ENCODE results near the gene P2RX6.
"Not testable (repeated sequence)": the region's sequence is repeated elsewhere in the genome, so short reads cannot be mapped to it uniquely, and the experiment has no call there.

The P2RX6 gene

GRCh38 chr22:21034989-21035388 lies 20.0 kb downstream of the P2RX6 start:
- FAIRE-seq: no peak

- no peak for FAIRE-seq
These were observed 23.4 kb downstream of the P2RX6 start for GRCh38 chr22:21038405-21038804.

DNA sequence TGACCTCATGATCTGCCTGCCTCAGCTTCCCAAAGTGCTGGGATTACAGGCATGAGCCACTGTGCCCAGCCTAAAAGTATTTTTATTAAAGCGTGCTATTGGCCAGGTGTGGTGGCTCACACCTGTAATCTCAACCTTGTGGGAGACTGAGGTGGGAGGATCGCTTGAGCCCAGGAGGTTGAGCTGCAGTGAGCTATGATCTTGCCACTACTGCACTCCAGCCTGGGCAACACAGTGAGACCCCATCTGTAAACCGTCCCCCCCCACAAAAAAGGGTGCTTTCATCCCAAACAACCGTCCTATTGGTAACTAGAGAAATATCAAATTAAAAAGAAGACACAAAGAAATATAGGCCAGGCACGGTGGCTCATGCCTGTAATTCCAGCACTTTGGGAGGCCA lies 24.2 kb downstream of the P2RX6 start:
- FAIRE-seq: not testable (repeated sequence)

DNA sequence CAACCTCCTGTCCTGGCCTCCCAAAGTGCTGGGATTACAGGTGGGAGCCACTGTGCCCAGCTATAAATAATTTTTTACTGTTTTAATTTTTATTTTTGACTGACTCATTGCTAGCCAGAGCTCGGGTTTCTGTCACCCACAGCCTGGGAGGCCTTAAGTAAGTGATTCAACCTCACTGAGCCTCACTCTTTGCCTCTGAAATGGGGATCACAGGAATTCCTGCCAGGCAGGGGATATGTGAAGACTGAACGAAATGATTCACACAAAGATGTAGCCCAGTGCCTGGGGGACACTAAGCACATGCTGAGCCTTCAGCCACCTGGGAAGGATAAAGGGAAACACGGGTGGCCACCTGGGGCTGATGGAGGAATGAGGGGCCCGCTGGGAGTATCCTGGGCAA lies 27.0 kb downstream of the P2RX6 start:
- FAIRE-seq: no peak

GRCh38 chr22:21042978-21043859 lies 28.3 kb downstream of the P2RX6 start:
- no peak for FAIRE-seq

- FAIRE-seq: no peak
These were observed 29.0 kb downstream of the P2RX6 start for GRCh38 chr22:21043860-21044535.

DNA sequence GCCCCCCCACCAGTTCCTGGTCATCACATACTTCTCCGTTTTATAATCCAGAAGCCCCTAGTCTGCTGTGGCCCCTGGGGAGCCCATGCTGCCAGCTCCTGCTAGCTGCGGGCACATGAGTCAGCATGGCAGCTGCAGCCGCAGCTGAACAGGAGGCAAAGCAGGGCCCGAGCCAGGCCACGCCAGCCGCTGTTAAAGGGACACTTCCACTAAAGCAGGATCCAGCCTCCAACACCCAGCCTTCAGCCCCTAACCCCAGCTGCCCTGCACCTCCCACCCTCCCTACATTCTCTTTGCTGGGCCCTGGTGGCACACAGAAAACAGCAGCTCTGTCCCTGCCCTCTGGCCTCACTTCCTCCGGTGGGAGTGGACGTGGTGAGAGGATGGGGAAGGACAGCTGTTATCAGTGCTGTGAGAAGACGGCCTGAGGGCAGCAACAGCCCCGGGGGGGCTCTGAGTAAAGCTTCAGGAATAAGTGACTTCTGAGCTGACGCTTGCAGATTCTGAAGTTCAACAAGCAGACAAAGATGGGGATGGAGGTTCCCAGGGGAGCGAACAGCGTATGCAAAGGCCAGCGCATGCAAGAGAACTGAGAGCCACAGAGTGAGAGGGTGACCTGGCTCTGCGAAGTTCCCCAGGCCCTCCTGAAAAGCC lies 30.1 kb downstream of the P2RX6 start:
- FAIRE-seq: no peak

GRCh38 chr22:21045585-21046294 lies 30.8 kb downstream of the P2RX6 start, which contains the start of gene LRRC74B:
TSS of gene LRRC74B (plus strand) at chr22:21045946. CDS start at chr22:21045987, 41 bp downstream.
- peak; percentile 70 for FAIRE-seq

DNA sequence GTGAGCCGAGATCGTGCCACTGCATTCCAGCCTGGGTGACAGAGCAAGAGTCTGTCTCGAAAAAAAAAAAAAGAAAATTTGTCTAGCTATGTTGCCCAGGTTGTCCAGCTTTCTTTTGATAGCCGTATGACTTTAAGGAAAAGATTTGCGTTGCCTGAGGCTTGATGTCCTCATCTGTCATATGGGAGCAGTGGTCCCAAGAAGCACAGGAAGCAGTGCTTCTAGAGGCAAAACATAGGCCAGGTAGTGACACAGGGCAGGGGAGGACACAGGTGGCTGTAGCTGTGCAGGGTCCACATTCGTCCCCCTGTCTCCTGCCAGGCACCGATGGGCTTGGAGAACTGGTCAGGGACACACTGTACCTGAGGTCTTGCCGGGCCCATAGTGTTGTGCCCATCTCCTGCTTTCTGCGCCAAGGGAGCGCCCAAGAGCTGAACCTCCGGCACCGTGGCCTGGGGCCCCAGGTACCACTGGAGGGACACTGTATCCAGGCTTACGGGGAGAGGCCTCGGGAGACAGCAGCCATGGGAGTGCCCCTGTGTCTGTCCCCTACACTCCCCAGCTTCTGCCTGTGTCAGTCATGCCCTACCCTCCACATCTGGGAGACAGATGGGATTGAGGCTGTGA lies 32.2 kb downstream of the P2RX6 start:
- no peak for FAIRE-seq

- FAIRE-seq: no peak
These were observed 32.8 kb downstream of the P2RX6 start for GRCh38 chr22:21047730-21048129.

- not testable (repeated sequence) for FAIRE-seq
These were observed 33.5 kb downstream of the P2RX6 start for GRCh38 chr22:21048448-21048847.

GRCh38 chr22:21048965-21049364 lies 34.0 kb downstream of the P2RX6 start:
- FAIRE-seq: not testable (repeated sequence)

- no peak for FAIRE-seq
These were observed 36.3 kb downstream of the P2RX6 start for GRCh38 chr22:21051145-21051830.

- no peak for FAIRE-seq
These were observed 37.0 kb downstream of the P2RX6 start for GRCh38 chr22:21051831-21052400.

DNA sequence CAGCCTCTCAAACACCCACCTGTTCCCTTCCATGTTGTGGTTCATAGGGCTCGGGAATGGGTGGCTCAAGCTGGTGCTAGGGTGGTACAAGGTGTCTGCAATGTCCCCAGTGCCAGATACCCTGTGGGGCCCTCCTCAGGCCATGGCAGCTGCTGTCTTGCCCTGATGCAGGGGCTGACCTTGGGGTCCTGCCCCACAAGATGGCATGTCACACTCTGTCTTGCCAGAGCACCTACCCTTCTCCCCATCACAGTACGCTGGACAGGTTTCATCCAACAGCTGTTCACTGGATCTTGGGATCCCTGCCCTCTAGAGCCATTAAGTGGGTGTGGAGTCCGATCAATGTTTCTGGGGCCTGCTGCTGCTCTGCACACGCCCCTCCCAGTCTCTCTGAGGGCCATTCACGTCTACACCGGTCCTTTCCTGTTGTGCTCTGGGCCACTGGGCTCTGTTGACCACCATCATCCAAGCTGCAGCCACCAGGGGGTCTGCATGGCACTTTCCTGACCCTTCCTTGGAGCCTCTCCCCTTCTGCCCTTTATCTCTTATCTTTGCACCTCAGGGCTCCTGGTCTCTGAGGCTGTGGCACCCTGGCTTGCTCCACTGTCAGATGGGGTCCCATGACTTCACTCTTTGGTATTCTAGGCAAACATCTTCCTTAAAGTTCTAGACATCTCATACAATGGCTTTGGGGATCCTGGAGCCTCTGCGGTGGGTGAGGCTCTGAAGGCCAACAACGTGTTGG lies 37.9 kb downstream of the P2RX6 start:
- no peak for FAIRE-seq

DNA sequence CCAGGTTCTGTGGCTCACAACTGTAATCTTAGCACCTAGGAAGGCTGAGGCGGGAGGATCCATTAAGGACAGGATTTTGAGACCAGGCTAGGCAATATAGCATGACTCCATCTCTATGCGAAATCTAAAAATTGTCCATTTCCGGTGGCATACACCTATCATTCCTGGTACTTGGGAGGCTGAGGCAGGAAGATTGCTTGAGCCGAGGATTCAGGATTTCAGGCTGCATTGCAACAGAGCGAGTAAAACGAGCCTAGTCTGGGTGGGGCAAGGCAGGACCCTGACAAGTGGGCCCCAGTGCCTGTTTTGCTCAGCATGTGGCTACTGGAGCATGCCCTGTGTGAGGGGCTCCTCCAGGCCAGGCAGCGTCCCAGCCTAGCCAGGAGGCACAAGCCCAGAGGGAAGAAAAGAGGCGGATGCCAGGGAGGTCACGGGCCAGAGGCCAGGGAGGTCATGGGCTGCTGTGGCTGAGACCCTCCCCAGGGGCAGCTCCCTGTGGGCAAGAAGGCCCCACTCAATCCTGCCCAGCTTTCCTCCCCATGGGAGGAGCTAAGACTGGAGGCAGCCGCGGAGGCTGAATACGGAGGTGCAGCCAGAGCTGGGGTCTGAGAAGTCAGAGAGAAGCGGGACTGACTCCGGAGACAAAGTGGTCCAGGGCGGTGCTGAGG lies 39.2 kb downstream of the P2RX6 start:
- FAIRE-seq: no peak

DNA sequence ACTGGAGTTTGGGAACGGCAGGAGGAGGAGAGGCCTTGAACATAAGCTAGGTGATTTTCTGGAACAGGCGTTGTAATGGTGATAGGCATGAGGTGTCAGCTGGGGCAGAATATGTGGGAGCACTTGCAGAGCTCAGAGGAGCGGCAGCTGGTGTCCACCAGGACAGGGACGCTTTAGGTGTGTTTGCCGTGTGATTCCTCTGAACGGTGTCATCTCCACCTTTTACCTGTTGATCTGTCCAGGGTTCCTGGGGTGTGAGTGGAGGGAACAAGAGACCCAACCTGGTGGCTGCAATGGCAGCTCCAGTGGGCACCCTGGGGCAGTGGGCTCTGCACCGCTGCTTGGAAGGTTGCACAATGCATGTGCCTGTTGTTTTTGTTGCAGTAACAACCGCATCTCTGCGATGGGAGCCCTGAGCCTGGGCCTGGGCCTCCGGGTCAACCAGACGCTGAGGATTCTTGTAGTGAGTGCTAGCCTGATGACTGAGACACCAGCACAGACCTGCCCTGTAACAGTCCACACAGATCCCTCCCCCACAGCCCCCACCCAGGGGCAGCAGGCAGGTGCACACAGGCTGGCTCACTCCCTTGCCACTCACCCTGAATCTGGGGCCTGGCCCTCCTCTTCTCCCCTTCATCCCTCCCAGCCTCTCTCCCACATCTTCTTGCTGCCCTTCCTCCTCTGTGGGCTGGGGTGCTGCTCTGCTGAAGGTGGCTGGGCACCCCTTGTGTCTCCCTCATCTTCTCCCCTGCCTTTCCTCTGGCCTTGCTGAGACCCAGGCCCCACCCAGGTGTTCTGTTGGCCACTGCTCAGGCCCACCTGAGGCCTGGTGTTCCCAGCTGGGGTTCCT lies 40.0 kb downstream of the P2RX6 start:
- FAIRE-seq: no peak

DNA sequence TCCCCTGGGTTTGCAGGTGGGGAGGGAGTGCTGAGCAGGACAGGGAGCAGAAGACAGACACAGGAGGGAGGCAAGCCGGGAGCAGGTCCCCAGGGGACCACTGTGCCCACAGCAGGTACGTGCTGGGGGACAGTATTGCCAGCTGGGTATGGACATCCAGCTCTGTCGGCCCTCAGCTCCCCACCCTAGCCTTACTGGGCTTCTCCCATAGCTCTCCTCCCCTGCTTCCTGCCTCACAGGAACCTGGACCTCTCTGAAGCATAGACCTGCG lies 40.5 kb downstream of the P2RX6 start:
- FAIRE-seq: no peak

DNA sequence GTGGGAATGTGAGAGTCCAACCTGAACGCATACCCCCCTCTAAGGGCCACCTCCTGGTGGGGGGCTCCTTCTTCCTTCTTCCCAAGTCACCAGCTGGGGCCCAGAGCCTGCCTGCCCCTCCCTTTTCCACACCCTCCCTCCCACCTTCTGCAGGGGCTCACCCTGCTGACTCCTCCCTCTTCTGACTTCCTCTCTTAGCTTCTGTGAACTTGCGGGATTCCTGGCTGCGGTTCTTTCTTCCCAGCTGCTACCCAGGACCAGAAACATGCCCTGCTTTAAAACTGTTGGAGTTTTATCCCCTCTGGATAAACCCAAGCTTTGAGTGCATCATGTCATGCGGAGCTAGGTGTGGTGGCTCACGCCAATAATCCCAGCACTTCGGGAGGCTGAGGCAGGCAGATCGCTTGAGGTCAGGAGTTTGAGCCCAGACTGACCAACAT lies 40.9 kb downstream of the P2RX6 start:
- FAIRE-seq: no peak

All from endometrium (tissue), 2 donors.